Measurements from ENCODE around the gene VWA7.

Gene VWA7

GRCh38 chr6:31761343-31761742 lies 15.8 kb downstream of the VWA7 start:
- in situ Hi-C loops (cut with HindIII; ENCODE audit: low sequenced_read_pairs) = no loop called here

GRCh38 chr6:31760790-31761189 lies 16.3 kb downstream of the VWA7 start:
- in situ Hi-C loops (cut with HindIII; ENCODE audit: low sequenced_read_pairs) = no loop called here

- in situ Hi-C loops (cut with HindIII; ENCODE audit: low sequenced_read_pairs) = no loop called here
These were observed 18.8 kb downstream of the VWA7 start for GRCh38 chr6:31758281-31758680.

GRCh38 chr6:31752739-31753319 lies 24.3 kb downstream of the VWA7 start:
- in situ Hi-C loops (cut with HindIII; ENCODE audit: low sequenced_read_pairs) = no loop called here

GRCh38 chr6:31750411-31751022 lies 26.6 kb downstream of the VWA7 start:
- in situ Hi-C loops (cut with HindIII; ENCODE audit: low sequenced_read_pairs) = no loop called here

- in situ Hi-C loops (cut with HindIII; ENCODE audit: low sequenced_read_pairs) = no loop called here
These were observed 27.7 kb downstream of the VWA7 start for GRCh38 chr6:31749301-31750036.

GRCh38 chr6:31744422-31744821 lies 32.7 kb downstream of the VWA7 start:
- in situ Hi-C loops (cut with HindIII; ENCODE audit: low sequenced_read_pairs) = loop anchor here (5.0 kb wide), 2 partner anchors 38 to 93 kb away; no protein-coding TSS in a partner anchor

- in situ Hi-C loops (cut with HindIII; ENCODE audit: low sequenced_read_pairs) = loop anchor here (5.0 kb wide), 2 partner anchors 39 to 94 kb away; no protein-coding TSS in a partner anchor
These were observed 34.2 kb downstream of the VWA7 start for GRCh38 chr6:31742894-31743293.

- in situ Hi-C loops (cut with HindIII; ENCODE audit: low sequenced_read_pairs) = loop anchor here (5.0 kb wide), 2 partner anchors 40 to 95 kb away; no protein-coding TSS in a partner anchor
These were observed 35.3 kb downstream of the VWA7 start for GRCh38 chr6:31741815-31742214.

- in situ Hi-C loops (cut with HindIII; ENCODE audit: low sequenced_read_pairs) = loop anchor here (5.0 kb wide), 2 partner anchors 42 to 97 kb away; no protein-coding TSS in a partner anchor
These were observed 36.5 kb downstream of the VWA7 start for GRCh38 chr6:31740397-31741223.

- in situ Hi-C loops (cut with HindIII; ENCODE audit: low sequenced_read_pairs) = loop anchor here (5.0 kb wide), 2 partner anchors 42 to 97 kb away; no protein-coding TSS in a partner anchor
These were observed 37.3 kb downstream of the VWA7 start, which contains the start of gene MSH5 for GRCh38 chr6:31739639-31740396. Gene MSH5 (plus strand): TSS chr6:31740005. CDS start chr6:31740467, 462 bp downstream.

- in situ Hi-C loops (cut with HindIII; ENCODE audit: low sequenced_read_pairs) = no loop called here
These were observed 38.8 kb downstream of the VWA7 start for GRCh38 chr6:31737991-31738979.

- in situ Hi-C loops (cut with HindIII; ENCODE audit: low sequenced_read_pairs) = no loop called here
These were observed 39.7 kb downstream of the VWA7 start for GRCh38 chr6:31737315-31737990.

GRCh38 chr6:31736768-31737314 lies 40.3 kb downstream of the VWA7 start:
- in situ Hi-C loops (cut with HindIII; ENCODE audit: low sequenced_read_pairs) = no loop called here

GRCh38 chr6:31736021-31736767 lies 40.9 kb downstream of the VWA7 start, which contains the start of gene CLIC1:
Gene CLIC1 (minus strand): TSS chr6:31736530. CDS start chr6:31736300, 230 bp downstream.
- in situ Hi-C loops (cut with HindIII; ENCODE audit: low sequenced_read_pairs) = no loop called here

- in situ Hi-C loops (cut with HindIII; ENCODE audit: low sequenced_read_pairs) = loop anchor here (5.0 kb wide), 1 partner anchor 43 kb away; no protein-coding TSS in a partner anchor
These were observed 42.2 kb downstream of the VWA7 start for GRCh38 chr6:31734821-31735406.

Data from endothelial cell of hepatic sinusoid (primary cell).